SK-N-SH treated with all-trans-retinoic acid at 6 μM for 48 hours (cell line): ENCODE data around the gene UBE2R2.

Experiments used
- ARNTL ChIP-seq: fragments of 450-650 bp; formaldehyde crosslinking; IDR thresholded peaks from 2 replicates; pipeline ENCODE4 v1.5.0; 2020; ENCODE audit warnings: low read depth, mild to moderate bottlenecking, moderate library complexity, borderline replicate concordance
- CSDC2 ChIP-seq: fragments of 250-450 bp; sonication (Bioruptor Pico); IDR thresholded peaks from 2 replicates; pipeline ENCODE4 v1.5.0; 2020; ENCODE audit warnings: mild to moderate bottlenecking, moderate library complexity
- ISL1 ChIP-seq: fragments of 250-450 bp; sonication (Bioruptor Pico); IDR thresholded peaks from 2 replicates; pipeline ENCODE4 v2.1.2; 2022; ENCODE audit warnings: mild to moderate bottlenecking, moderate library complexity
- RARB ChIP-seq: fragments of 250-450 bp; sonication (Bioruptor Pico); IDR thresholded peaks from 2 replicates; pipeline ENCODE4 v1.8.0; 2021; ENCODE audit warnings: mild to moderate bottlenecking, moderate library complexity
- TOX ChIP-seq: fragments of 250-450 bp; sonication (Bioruptor Pico); IDR thresholded peaks from 2 replicates; pipeline ENCODE4 v1.8.0; 2021; ENCODE audit warnings: mild to moderate bottlenecking, moderate library complexity, borderline replicate concordance
- ZFP3 ChIP-seq: fragments of 250-450 bp; sonication (Bioruptor Pico); IDR thresholded peaks from 2 replicates; pipeline ENCODE4 v1.5.0; 2020; ENCODE audit warnings: mild to moderate bottlenecking, moderate library complexity
- ZNF8 ChIP-seq: fragments of 450-650 bp; formaldehyde crosslinking; IDR thresholded peaks from 2 replicates; pipeline ENCODE4 v1.5.0; 2020; ENCODE audit warnings: mild to moderate bottlenecking, moderate library complexity
- TF ChIP-seq, protein P1 (sequence below): fragments of 250-450 bp; sonication (Bioruptor Pico); IDR thresholded peaks from 2 replicates; pipeline ENCODE4 v1.5.0; 2020; ENCODE audit warnings: mild to moderate bottlenecking, moderate library complexity
- TF ChIP-seq, protein P2 (sequence below): fragments of 250-450 bp; sonication (Bioruptor Pico); IDR thresholded peaks from 2 replicates; pipeline ENCODE4 v1.5.1; 2020; ENCODE audit warnings: low read depth, mild to moderate bottlenecking, moderate library complexity

DNA sequence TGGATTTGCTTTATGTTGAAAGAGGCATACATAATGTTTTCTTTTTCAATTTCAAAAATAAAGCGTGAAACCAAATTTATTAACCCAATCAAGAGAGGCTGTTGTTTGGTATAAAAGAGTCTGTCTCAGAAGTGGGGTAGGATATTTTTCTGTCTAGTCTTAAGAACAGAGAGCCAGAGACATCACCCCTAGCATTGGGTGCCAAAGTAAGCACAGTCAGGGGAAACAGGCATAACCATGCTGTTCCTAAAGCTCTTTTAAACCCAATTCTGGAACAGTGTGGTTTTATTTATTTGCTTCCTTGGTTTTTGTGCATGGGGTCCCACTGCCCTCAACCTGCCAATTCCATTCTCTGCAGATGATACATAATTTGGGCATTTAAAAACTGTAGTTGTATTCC lies 88.2 kb downstream of the UBE2R2 start:
- TF ChIP-seq, protein P1, sequence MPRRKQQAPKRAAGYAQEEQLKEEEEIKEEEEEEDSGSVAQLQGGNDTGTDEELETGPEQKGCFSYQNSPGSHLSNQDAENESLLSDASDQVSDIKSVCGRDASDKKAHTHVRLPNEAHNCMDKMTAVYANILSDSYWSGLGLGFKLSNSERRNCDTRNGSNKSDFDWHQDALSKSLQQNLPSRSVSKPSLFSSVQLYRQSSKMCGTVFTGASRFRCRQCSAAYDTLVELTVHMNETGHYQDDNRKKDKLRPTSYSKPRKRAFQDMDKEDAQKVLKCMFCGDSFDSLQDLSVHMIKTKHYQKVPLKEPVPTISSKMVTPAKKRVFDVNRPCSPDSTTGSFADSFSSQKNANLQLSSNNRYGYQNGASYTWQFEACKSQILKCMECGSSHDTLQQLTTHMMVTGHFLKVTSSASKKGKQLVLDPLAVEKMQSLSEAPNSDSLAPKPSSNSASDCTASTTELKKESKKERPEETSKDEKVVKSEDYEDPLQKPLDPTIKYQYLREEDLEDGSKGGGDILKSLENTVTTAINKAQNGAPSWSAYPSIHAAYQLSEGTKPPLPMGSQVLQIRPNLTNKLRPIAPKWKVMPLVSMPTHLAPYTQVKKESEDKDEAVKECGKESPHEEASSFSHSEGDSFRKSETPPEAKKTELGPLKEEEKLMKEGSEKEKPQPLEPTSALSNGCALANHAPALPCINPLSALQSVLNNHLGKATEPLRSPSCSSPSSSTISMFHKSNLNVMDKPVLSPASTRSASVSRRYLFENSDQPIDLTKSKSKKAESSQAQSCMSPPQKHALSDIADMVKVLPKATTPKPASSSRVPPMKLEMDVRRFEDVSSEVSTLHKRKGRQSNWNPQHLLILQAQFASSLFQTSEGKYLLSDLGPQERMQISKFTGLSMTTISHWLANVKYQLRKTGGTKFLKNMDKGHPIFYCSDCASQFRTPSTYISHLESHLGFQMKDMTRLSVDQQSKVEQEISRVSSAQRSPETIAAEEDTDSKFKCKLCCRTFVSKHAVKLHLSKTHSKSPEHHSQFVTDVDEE: no peak
- no peak for TF ChIP-seq ZNF8
- no peak for TF ChIP-seq ISL1 (CRISPR knock-in tag)
- TF ChIP-seq TOX (CRISPR knock-in tag): no peak
- TF ChIP-seq, protein P2, sequence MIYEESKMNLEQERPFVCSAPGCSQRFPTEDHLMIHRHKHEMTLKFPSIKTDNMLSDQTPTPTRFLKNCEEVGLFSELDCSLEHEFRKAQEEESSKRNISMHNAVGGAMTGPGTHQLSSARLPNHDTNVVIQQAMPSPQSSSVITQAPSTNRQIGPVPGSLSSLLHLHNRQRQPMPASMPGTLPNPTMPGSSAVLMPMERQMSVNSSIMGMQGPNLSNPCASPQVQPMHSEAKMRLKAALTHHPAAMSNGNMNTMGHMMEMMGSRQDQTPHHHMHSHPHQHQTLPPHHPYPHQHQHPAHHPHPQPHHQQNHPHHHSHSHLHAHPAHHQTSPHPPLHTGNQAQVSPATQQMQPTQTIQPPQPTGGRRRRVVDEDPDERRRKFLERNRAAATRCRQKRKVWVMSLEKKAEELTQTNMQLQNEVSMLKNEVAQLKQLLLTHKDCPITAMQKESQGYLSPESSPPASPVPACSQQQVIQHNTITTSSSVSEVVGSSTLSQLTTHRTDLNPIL (CRISPR knock-in tag): no peak
- no peak for TF ChIP-seq RARB (CRISPR knock-in tag)
- TF ChIP-seq ARNTL (CRISPR knock-in tag): no peak
- TF ChIP-seq CSDC2: no peak
- no peak for TF ChIP-seq ZFP3 (CRISPR knock-in tag)
